HTR-8/SVneo (cell line): Measurements from ENCODE around the gene PTGDS.

Experiments used
- DNase-seq: peaks from one replicate; pipeline ENCODE4 v3.0.0; 2011; ENCODE audit warnings: low spot score, mixed read lengths; ENCODE audit not compliant: insufficient read length
- FAIRE-seq: peaks from 2 replicates; lab custom pipeline; 2011; peaks lifted over from hg19 to GRCh38; lab: Jason Lieb, UNC

PTGDS gene

GRCh38 chr9:136945333-136946227 lies 31.7 kb upstream of the PTGDS start:
- FAIRE-seq (no peak), DNase-seq (no peak)

- no peak for FAIRE-seq
- no peak for DNase-seq
Measured at GRCh38 chr9:136946228-136947027, 30.9 kb upstream of the PTGDS start.

GRCh38 chr9:136947028-136947891 lies 30.0 kb upstream of the PTGDS start:
- no peak for DNase-seq
- no peak for FAIRE-seq

GRCh38 chr9:136947955-136948510 lies 29.3 kb upstream of the PTGDS start:
- FAIRE-seq (no peak), DNase-seq (peak; percentile 41)

GRCh38 chr9:136949239-136949816 lies 28.0 kb upstream of the PTGDS start:
- FAIRE-seq (no peak), DNase-seq (peak; percentile 11)

- peak; percentile 81 for FAIRE-seq
- peak; percentile 98 for DNase-seq
Measured at GRCh38 chr9:136949817-136950655, 27.3 kb upstream of the PTGDS start.

- FAIRE-seq, result no peak
- DNase-seq, result no peak
Measured at GRCh38 chr9:136950656-136951276, 26.5 kb upstream of the PTGDS start.

- FAIRE-seq (no peak), DNase-seq (no peak)
Measured at GRCh38 chr9:136951541-136952320, 25.6 kb upstream of the PTGDS start, which contains the start of gene LCN12. Gene LCN12 (plus strand): TSS chr9:136952273. CDS start chr9:136952328, 55 bp downstream.

GRCh38 chr9:136952321-136952850 lies 24.9 kb upstream of the PTGDS start:
- no peak for FAIRE-seq
- DNase-seq, result no peak

GRCh38 chr9:136952876-136953770 lies 24.2 kb upstream of the PTGDS start:
- no peak for DNase-seq
- FAIRE-seq, result no peak

- DNase-seq (no peak), FAIRE-seq (no peak)
Measured at GRCh38 chr9:136953771-136954269, 23.5 kb upstream of the PTGDS start.

- FAIRE-seq, result no peak
Measured at GRCh38 chr9:136954270-136955083, 22.8 kb upstream of the PTGDS start.

GRCh38 chr9:136955202-136955942 lies 21.9 kb upstream of the PTGDS start:
- DNase-seq, result no peak

More at GRCh38 chr9:136954270-136955083, 22.8 kb upstream of the PTGDS start:
- no peak for DNase-seq

GRCh38 chr9:136955943-136956335 lies 21.4 kb upstream of the PTGDS start:
- FAIRE-seq (no peak), DNase-seq (no peak)

More at GRCh38 chr9:136955202-136955942, 21.9 kb upstream of the PTGDS start:
- no peak for FAIRE-seq
